Heart left ventricle (tissue), 16 donors: ENCODE measurements around the gene COLEC12. TPM values are rescaled to one million over a fixed set of nuclear protein-coding genes. Genes with fewer than 3 reads are reported as not detected.

ENCODE experiments used
- ATAC-seq, 4 donors: fragments of 200-7000 bp; cut with Tn5 transposase; one replicate each; pipeline ENCODE4 v1.9.1; 2020 to 2022; ENCODE audit warnings: moderate library complexity in 4 of 4, mild to moderate bottlenecking in 3 of 4, moderate number of reproducible peaks in 1 of 4
- DNase-seq, 5 donors: peaks; one replicate each; pipeline ENCODE4 v3.0.0-alpha.2; 2020
- H3K27ac ChIP-seq, 12 donors: fragments of 200-600 bp; sonication (generic) in 4 of 12; one replicate each; pipeline versions ENCODE4 v1.5.0 to v1.8.0; 2016 to 2022; ENCODE audit warnings: mild to moderate bottlenecking in 2 of 12
- H3K27me3 ChIP-seq, 9 donors: fragments of 200-600 bp; sonication (generic) in 2 of 9; one replicate each; pipeline versions ENCODE4 v1.5.1 to v1.8.0; 2016 to 2022; ENCODE audit warnings: mild to moderate bottlenecking in 3 of 9
- H3K36me3 ChIP-seq, 9 donors: fragments of 200-600 bp; sonication (generic) in 2 of 9; one replicate each; pipeline versions ENCODE4 v1.5.0 to v1.8.0; 2018 to 2022; ENCODE audit warnings: mild to moderate bottlenecking in 2 of 9
- H3K4me1 ChIP-seq, 12 donors: fragments of 200-600 bp; sonication (generic) in 4 of 12; one replicate each; pipeline versions ENCODE4 v1.5.0 to v1.8.0; 2016 to 2022; ENCODE audit warnings: mild to moderate bottlenecking in 3 of 12
- H3K4me3 ChIP-seq, 12 donors: fragments of 200-600 bp; sonication (generic) in 4 of 12; one replicate each; pipeline versions ENCODE4 v1.5.0 to v1.8.0; 2017 to 2022; ENCODE audit warnings: mild to moderate bottlenecking in 9 of 12, moderate library complexity in 4 of 12
- H3K9me3 ChIP-seq, 12 donors: fragments of 200-600 bp; sonication (generic) in 4 of 12; one replicate each; pipeline versions ENCODE4 v1.5.0 to v1.8.0; 2016 to 2022; ENCODE audit warnings: mild to moderate bottlenecking in 1 of 12
- CTCF ChIP-seq, 12 donors: fragments of 200-600 bp; sonication (generic) in 4 of 12; IDR thresholded peaks; one replicate each; pipeline versions ENCODE4 v1.5.0 to v1.8.0; 2018 to 2022; ENCODE audit warnings: antibody characterized with exemption in 12 of 12, mild to moderate bottlenecking in 5 of 12
- POLR2A ChIP-seq, 2 donors: fragments of 450-650 bp; IDR thresholded peaks; one replicate each; pipeline ENCODE4 v1.6.1; 2017; ENCODE audit warnings: antibody characterized with exemption in 2 of 2, mild to moderate bottlenecking in 2 of 2, moderate library complexity in 2 of 2
- WGBS, 4 donors: extraction: QIAGEN DNeasy Blood & Tissue Kit in 2 of 4; methylation state at CpG; one replicate each; pipeline versions ENCODE4 v1.1.5 to v1.1.7; 2013 to 2018; 5-methylcytosine and 5-hydroxymethylcytosine counted together
- intact Hi-C, 10 donors: fragments of 100-400 bp; cut with DNase I; formaldehyde crosslinking; loops; one replicate each; pipeline versions ENCODE4 v1.11.1 to v1.14.2; 2022
- polyA plus RNA-seq, 2 donors: library from polyadenylated mRNA; stranded (reverse); fragments of 200-250 nt; gene quantifications; one replicate each; pipeline ENCODE4 v1.2.3, GENCODE V29; 2013
- total RNA-seq, 9 donors: library from RNA; depleted of rRNA in 2 of 9; stranded (reverse); fragments of >200 nt in 2 of 9; fragmentation: NEBNext Ultra II Directional in 3 of 9; extraction: Animal tissue kit (Norgen Biotek cat#: 25700) in 3 of 9; gene quantifications; one replicate each; pipeline versions ENCODE4 v1.1.0 to v1.2.4, GENCODE V29; 2016 to 2023
- donor health status: ischemic (EF 13 %, LVEDD 7.1; RV severe dilation, severe dysfunction).
- donor health status: healthy with polysubstance abuse.
- donor health status: DM: no; HTN: yes; CAD: no.
- donor health status: DM: no; HTN: no; CAD: no.
- donor health status: ischemic (EF 25% LVEDD 6.9; RV normal size, moderate dysfunction).
- donor health status: ischemic (EF 25% LVEDD 5.7; RV mildly dilated, moderate dysfunction).
- donor health status: healthy.
- donor health status: DM: yes; HTN: yes; CAD: no.
- donor health status: ischemic (EF 35%, LVEDD 5.7; RV mildly dilated, moderate dysfunction).
- donor health status: nonischemic (EF 11% LVEDD 7.7; RV severe dilation, severe dysfunction).
- donor health status: DM: yes; HTN: yes; CAD: no.
- donor health status: PGD.
- donor health status: ischemic (EF 29% LVEDD 5.4; RV normal size, mild dysfunction).
- donor health status: nonischemic (EF 23%, LVEDD 6.1; RV moderate dilation, normal function).

COLEC12 gene
- total and polyA plus RNA-seq, 11 donors = 2.2 to 35.9 (median 7.9) TPM

- TF ChIP-seq CTCF (IDR thresholded peaks at IDR 0.05) = no peak
- TF ChIP-seq POLR2A (IDR thresholded peaks at IDR 0.05) = no peak
- Histone ChIP-seq H3K27me3 (no peaks in the 10 kb centered on the region), H3K9me3 (peaks cover 0 to 8% (median 0%) of the 10 kb centered on the region in 12 donors), H3K4me3 (peak overlapping the region in 4 of 12 donors; percentile 4 to 47 (median 24)), H3K4me1 (peaks cover 0 to 46% (median 24%) of the 10 kb centered on the region in 12 donors), H3K27ac (peak overlapping the region in 11 of 12 donors; percentile 3 to 79 (median 66)), H3K36me3 (no peaks in the 10 kb centered on the region)
- DNase-seq = no peak
- intact Hi-C loops = loop anchor here in 3 of 10 donors (5.0 to 10.0 kb wide), 3 partner anchors 83 to 125 kb away; no protein-coding TSS in a partner anchor
- peak; percentile 8 to 48 (median 29) for ATAC-seq
- 57 to 69% (median 58%) methylated on average over 12 of the region's 12 CpGs for WGBS, 4 donors
Measured at GRCh38 chr18:457521-458412, 42.7 kb downstream of the COLEC12 start.

- WGBS, 4 donors = 5 to 13% (median 10%) methylated on average over 9 of the region's 9 CpGs
Measured at GRCh38 chr18:457140-457519, 43.4 kb downstream of the COLEC12 start.

DNA sequence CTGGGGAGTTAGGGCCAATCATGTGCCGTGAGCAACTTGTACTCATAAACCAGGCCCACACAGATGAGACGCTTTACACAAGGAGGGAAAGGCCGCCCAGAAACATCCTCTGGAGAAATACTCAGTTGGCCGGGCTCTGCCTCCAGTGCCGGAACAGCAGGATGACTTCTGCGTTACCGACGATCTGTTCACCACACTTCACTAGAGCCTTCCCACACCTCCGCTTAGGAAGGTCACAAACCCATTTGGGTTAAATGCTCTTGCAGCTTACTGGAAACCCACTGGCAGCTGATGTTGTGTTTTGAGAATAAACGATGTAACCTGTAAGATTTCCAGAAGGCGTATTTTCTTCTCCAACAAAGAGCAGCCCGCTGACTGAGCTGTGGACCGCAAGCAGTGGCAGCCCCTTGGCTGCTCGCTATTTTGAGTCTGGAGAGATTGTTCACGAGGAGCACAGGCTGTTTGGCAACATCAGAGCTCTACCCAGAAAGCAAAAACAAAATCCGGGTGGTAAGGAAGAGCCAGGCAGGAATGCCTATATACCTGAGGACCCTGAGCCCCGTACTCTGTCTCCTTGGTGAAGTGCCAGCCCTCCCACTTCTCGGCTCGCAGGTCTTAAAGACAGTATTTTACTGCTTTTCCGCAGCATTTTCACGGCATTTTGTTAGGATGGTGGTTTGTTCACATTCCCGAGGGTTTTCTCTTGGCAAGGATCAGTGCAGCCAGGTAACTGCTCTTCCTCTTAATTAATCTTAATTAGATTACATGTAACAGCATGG, 44.0 kb downstream of the COLEC12 start:
- Histone ChIP-seq H3K36me3 (no peaks in the 10 kb centered on the region), H3K9me3 (peaks cover 0 to 20% (median 6%) of the 10 kb centered on the region in 12 donors), H3K27ac (peak overlapping the region; percentile 43 to 79 (median 68)), H3K27me3 (no peaks in the 10 kb centered on the region), H3K4me3 (peak overlapping the region in 9 of 12 donors; percentile 0 to 47 (median 17)), H3K4me1 (peaks cover 0 to 52% (median 24%) of the 10 kb centered on the region in 12 donors)
- WGBS, 4 donors = 39 to 57% (median 44%) methylated on average over 21 to 22 of the region's 22 CpGs
- TF ChIP-seq POLR2A (IDR thresholded peaks at IDR 0.05) = no peak
- no peak for TF ChIP-seq CTCF (IDR thresholded peaks at IDR 0.05)
- DNase-seq = peak in 4 of 5 donors; percentile 53 to 65 (median 62)
- intact Hi-C loops = loop anchor here in 3 of 10 donors (5.0 to 10.0 kb wide), 3 partner anchors 82 to 124 kb away; no protein-coding TSS in a partner anchor
- peak; percentile 55 to 86 (median 84) for ATAC-seq

More at GRCh38 chr18:457140-457519, 43.4 kb downstream of the COLEC12 start:
- H3K27ac ChIP-seq = peak overlapping the region; percentile 43 to 79 (median 68)
- TF ChIP-seq POLR2A (IDR thresholded peaks at IDR 0.05) (no peak), CTCF (IDR thresholded peaks at IDR 0.05) (no peak)
- H3K4me3 ChIP-seq = peak overlapping the region in 9 of 12 donors; percentile 0 to 47 (median 17)
- DNase-seq = peak; percentile 54 to 79 (median 69)
- no peaks in the 10 kb centered on the region for H3K27me3 ChIP-seq
- H3K4me1 ChIP-seq = peaks cover 0 to 52% (median 24%) of the 10 kb centered on the region in 12 donors
- intact Hi-C loops = loop anchor here in 3 of 10 donors (5.0 to 10.0 kb wide), 3 partner anchors 82 to 125 kb away; no protein-coding TSS in a partner anchor
- peak; percentile 82 to 90 (median 90) for ATAC-seq
- peaks cover 0 to 14% (median under 1%) of the 10 kb centered on the region in 12 donors for H3K9me3 ChIP-seq
- no peaks in the 10 kb centered on the region for H3K36me3 ChIP-seq
